Stomach (tissue), 9 donors: ENCODE measurements around the gene NFATC2. TPM values are rescaled to one million over a fixed set of nuclear protein-coding genes. Genes with fewer than 3 reads are reported as not detected.

Source experiments
- DNase-seq, 2 donors: peaks; one replicate each; pipeline versions ENCODE4 v3.0.0 to v3.0.0-alpha.2; 2013 to 2019
- H3K27ac ChIP-seq, 5 donors: fragments of 200-600 bp in 4 of 5; sonication (generic) in 4 of 5; one replicate each; pipeline ENCODE4 v1.5.1; 2013 to 2019; ENCODE audit warnings: mild to moderate bottlenecking in 1 of 5, moderate library complexity in 1 of 5
- H3K27me3 ChIP-seq, 3 donors: fragments of 200-600 bp; sonication (generic); one replicate each; pipeline ENCODE4 v1.5.1; 2017 to 2019; ENCODE audit warnings: mixed run types in 1 of 3
- H3K36me3 ChIP-seq, 4 donors: fragments of 200-600 bp; sonication (generic); 1 replicate in 3 of 4; 2 replicates in 1 of 4; pipeline ENCODE4 v1.5.1; 2016 to 2019
- H3K4me1 ChIP-seq, 4 donors: fragments of 200-600 bp; sonication (generic); one replicate each; pipeline ENCODE4 v1.5.1; 2016 to 2019
- H3K4me3 ChIP-seq, 4 donors: fragments of 200-600 bp; sonication (generic) in 3 of 4; one replicate each; pipeline ENCODE4 v1.5.1; 2016 to 2019; ENCODE audit warnings: mild to moderate bottlenecking in 1 of 4
- H3K9me3 ChIP-seq, 4 donors: fragments of 200-600 bp; sonication (generic); one replicate each; pipeline ENCODE4 v1.5.1; 2016 to 2019
- EP300 ChIP-seq: sonication (generic); formaldehyde crosslinking; IDR thresholded peaks from one replicate; pipeline ENCODE4 v1.6.1; 2017; ENCODE audit warnings: antibody characterized with exemption
- POLR2A ChIP-seq, 4 donors: fragments of 450-650 bp; IDR thresholded peaks; one replicate each; pipeline ENCODE4 v1.6.1; 2016; ENCODE audit warnings: antibody characterized with exemption in 4 of 4, control low read depth in 2 of 4, mild to moderate bottlenecking in 1 of 4, moderate library complexity in 1 of 4
- POLR2AphosphoS5 ChIP-seq, 3 donors: sonication (generic); formaldehyde crosslinking; IDR thresholded peaks; one replicate each; pipeline ENCODE4 v1.6.1; 2016; ENCODE audit warnings: antibody characterized with exemption in 3 of 3
- WGBS, 5 donors: extraction: QIAGEN DNeasy Blood & Tissue Kit in 3 of 5; methylation state at CpG; one replicate each; pipeline versions ENCODE4 v1.1.5 to v1.1.7; 2013 to 2018; 5-methylcytosine and 5-hydroxymethylcytosine counted together
- intact Hi-C: fragments of 100-400 bp; cut with DNase I; formaldehyde crosslinking; loops from one replicate; pipeline ENCODE4 v1.15.1; 2023; ENCODE audit warnings: low total_unique reads
- polyA plus RNA-seq, 3 donors: library from polyadenylated mRNA; stranded (reverse); fragments of 200-250 nt; gene quantifications; one replicate each; pipeline ENCODE4 v1.2.3, GENCODE V29; 2013
- small RNA-seq, 4 donors: library from RNA; depleted of rRNA; stranded (forward); fragments of <200 nt; gene quantifications; one replicate each; pipeline ENCODE3, GENCODE V24; 2016
- total RNA-seq, 5 donors: library from RNA; depleted of rRNA; stranded (reverse); fragments of >200 nt; gene quantifications; one replicate each; pipeline versions ENCODE4 v1.1.0 to v1.2.3, GENCODE V29; 2014 to 2016
- TF ChIP-seq, protein P1 (sequence below), 7 experiments: fragments of 450-650 bp in 4 of 7; fragments of 200-600 bp in 3 of 7; sonication (generic) in 3 of 7; IDR thresholded peaks; one replicate each; pipeline ENCODE4 v1.5.1; 2016 to 2019; ENCODE audit warnings: antibody characterized with exemption in 7 of 7, control low read depth in 2 of 7, mild to moderate bottlenecking in 1 of 7
- donor health status: healthy with polysubstance abuse.
- donor health status: Bipolar disorder and iron deficiency.
- donor health status: healthy.

Gene NFATC2
- total and polyA plus RNA-seq, 8 donors = 1.4 to 31.9 (median 8.6) TPM

GRCh38 chr20:51337126-51337805 is 205.3 kb downstream of the NFATC2 start:
- H3K27ac ChIP-seq = no peak overlapping the region
- intact Hi-C loops = no loop called here
- TF ChIP-seq, protein P1, sequence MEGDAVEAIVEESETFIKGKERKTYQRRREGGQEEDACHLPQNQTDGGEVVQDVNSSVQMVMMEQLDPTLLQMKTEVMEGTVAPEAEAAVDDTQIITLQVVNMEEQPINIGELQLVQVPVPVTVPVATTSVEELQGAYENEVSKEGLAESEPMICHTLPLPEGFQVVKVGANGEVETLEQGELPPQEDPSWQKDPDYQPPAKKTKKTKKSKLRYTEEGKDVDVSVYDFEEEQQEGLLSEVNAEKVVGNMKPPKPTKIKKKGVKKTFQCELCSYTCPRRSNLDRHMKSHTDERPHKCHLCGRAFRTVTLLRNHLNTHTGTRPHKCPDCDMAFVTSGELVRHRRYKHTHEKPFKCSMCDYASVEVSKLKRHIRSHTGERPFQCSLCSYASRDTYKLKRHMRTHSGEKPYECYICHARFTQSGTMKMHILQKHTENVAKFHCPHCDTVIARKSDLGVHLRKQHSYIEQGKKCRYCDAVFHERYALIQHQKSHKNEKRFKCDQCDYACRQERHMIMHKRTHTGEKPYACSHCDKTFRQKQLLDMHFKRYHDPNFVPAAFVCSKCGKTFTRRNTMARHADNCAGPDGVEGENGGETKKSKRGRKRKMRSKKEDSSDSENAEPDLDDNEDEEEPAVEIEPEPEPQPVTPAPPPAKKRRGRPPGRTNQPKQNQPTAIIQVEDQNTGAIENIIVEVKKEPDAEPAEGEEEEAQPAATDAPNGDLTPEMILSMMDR (IDR thresholded peaks at IDR 0.05) = no peak
- no peak for TF ChIP-seq EP300
- TF ChIP-seq POLR2A (IDR thresholded peaks at IDR 0.05) = no peak
- no peak for TF ChIP-seq POLR2AphosphoS5 (IDR thresholded peaks at IDR 0.05)
- H3K4me3 ChIP-seq = no peak overlapping the region
- 70 to 81% (median 76%) methylated on average over 3 of the region's 3 CpGs for WGBS, 5 donors
- no peaks in the 10 kb centered on the region for H3K27me3 ChIP-seq
- H3K36me3 ChIP-seq = no peaks in the 10 kb centered on the region
- H3K4me1 ChIP-seq = no peaks in the 10 kb centered on the region
- DNase-seq = no peak
- H3K9me3 ChIP-seq = no peaks in the 10 kb centered on the region

Small RNA genes within 50 kb of the gene (small RNA-seq; reads per million reads assigned to genes)
- 0 to 0.30 (median 0) reads per million in 4 donors for gene MIR3194

Other genes with a start within 250 kb of the NFATC2 start
- 10 to 100 TPM; 10.7 to 58.9 (median 32.7) TPM for gene ATP9A, start 225.7 kb upstream of the NFATC2 start, total RNA-seq
- 1 to 10 TPM; 3.2 to 5.5 (median 5.2) TPM for gene ATP9A, start 225.7 kb upstream of the NFATC2 start, polyA plus RNA-seq